HepG2 (cell line): ENCODE data around the gene TMEM127. TPM values are rescaled to one million over a fixed set of nuclear protein-coding genes. Genes with fewer than 3 reads are reported as not detected.

Source experiments
- ATAC-seq: fragments of 200-7000 bp; cut with Tn5 transposase; 3 replicates; pipeline ENCODE4 v1.9.1; 2020; ENCODE audit warnings: mild to moderate bottlenecking, moderate library complexity
- BruUV-seq: library from RNA; stranded (reverse); fragments of 400-500 nt; replicated peaks from 2 replicates; lab custom pipeline; 2021; lab: Mats Ljungman, UMichigan
- CTCF ChIA-PET: fragments of 300-600 bp; formaldehyde crosslinking; extraction: SDS; loops from one replicate; lab custom pipeline; 2021; ENCODE audit warnings: low total read pairs, inconsistent platforms, low intra/inter-chr PET ratio; lab: Yijun Ruan, JAX
- POLR2A ChIA-PET: fragments of 350-600 bp; sonication (Branson Sonifier 250); formaldehyde crosslinking; loops from one replicate; lab custom pipeline; 2020; ENCODE audit warnings: antibody characterized with exemption, inconsistent platforms; lab: Yijun Ruan, JAX
- DNase-seq: peaks from one replicate; pipeline ENCODE4 v3.0.0-alpha.2; 2015; ENCODE audit warnings: low spot score
- FAIRE-seq: peaks from 3 replicates; lab custom pipeline; 2011; peaks lifted over from hg19 to GRCh38; lab: Jason Lieb, UNC
- H2AFZ ChIP-seq: one replicate; pipeline ENCODE4 v1.6.1; 2011; ENCODE audit warnings: low read length, inconsistent platforms
- H3K27ac ChIP-seq: fragments of 300-600 bp; 3 replicates; pipeline ENCODE4 v1.8.0; 2011; ENCODE audit warnings: mixed run types, mild to moderate bottlenecking, mixed read lengths, low read length, inconsistent platforms; ENCODE audit not compliant: insufficient read depth; ENCODE audit errors: extremely low read length
- H3K27me3 ChIP-seq, 2 experiments: fragments of 200-600 bp in 1 of 2; 2 replicates in 1 of 2; 3 replicates in 1 of 2; pipeline versions ENCODE4 v1.6.0 to v1.8.0; 2011; ENCODE audit warnings: low read length in 2 of 2, mild to moderate bottlenecking in 2 of 2, moderate library complexity in 2 of 2, inconsistent platforms in 1 of 2; ENCODE audit not compliant: insufficient read depth in 2 of 2, control insufficient read depth in 1 of 2
- H3K36me3 ChIP-seq, 2 experiments: fragments of 200-600 bp in 1 of 2; replicated peaks in 1 of 2; 2 replicates in 1 of 2; 3 replicates in 1 of 2; pipeline versions ENCODE4 v1.5.1 to v1.8.0; 2011; ENCODE audit warnings: low read length in 2 of 2, inconsistent platforms in 1 of 2; ENCODE audit not compliant: insufficient read depth in 2 of 2, control insufficient read depth in 1 of 2
- H3K4me1 ChIP-seq: 2 replicates; pipeline ENCODE4 v1.5.1; 2012; ENCODE audit warnings: low read length, inconsistent platforms; ENCODE audit not compliant: insufficient read depth
- H3K4me2 ChIP-seq: 2 replicates; pipeline ENCODE4 v1.6.0; 2011; ENCODE audit warnings: low read depth, low read length, inconsistent platforms
- H3K4me3 ChIP-seq, 3 experiments: fragments of 200-600 bp in 1 of 3; sonication (generic), shearing (Covaris generic) in 1 of 3; replicated peaks in 1 of 3; 2 replicates each; pipeline ENCODE4 v1.5.1; 2011 to 2016; ENCODE audit warnings: low read length in 3 of 3, inconsistent platforms in 2 of 3, low read depth in 2 of 3, mild to moderate bottlenecking in 2 of 3, control low read depth in 1 of 3, mixed read lengths in 1 of 3; ENCODE audit not compliant: insufficient read depth in 1 of 3
- H3K79me2 ChIP-seq: one replicate; pipeline ENCODE4 v1.6.1; 2011; ENCODE audit warnings: low read length, inconsistent platforms; ENCODE audit not compliant: insufficient read depth
- H3K9ac ChIP-seq: 2 replicates; pipeline ENCODE4 v1.6.0; 2011; ENCODE audit warnings: mild to moderate bottlenecking, low read depth, low read length, inconsistent platforms; ENCODE audit not compliant: insufficient read depth
- H3K9me3 ChIP-seq: 2 replicates; pipeline ENCODE4 v1.5.1; 2012; ENCODE audit warnings: mild to moderate bottlenecking, low read length
- H4K20me1 ChIP-seq: 2 replicates; pipeline ENCODE4 v1.6.0; 2011; ENCODE audit warnings: inconsistent platforms, mild to moderate bottlenecking, low read length, moderate library complexity; ENCODE audit not compliant: insufficient read depth
- ASH2L ChIP-seq: fragments of 300-600, 200-600 bp; sonication (generic); IDR thresholded peaks from 2 replicates; pipeline ENCODE4 v1.7.0; 2017; ENCODE audit warnings: low read depth, mild to moderate bottlenecking, moderate library complexity, mixed read lengths, low read length; ENCODE audit not compliant: insufficient read length
- CHD4 ChIP-seq: fragments of 200-600 bp; sonication (generic); IDR thresholded peaks from 2 replicates; pipeline ENCODE4 v1.7.0; 2017; ENCODE audit warnings: mild to moderate bottlenecking, low read length, borderline replicate concordance
- JDP2 ChIP-seq: sonication (generic); formaldehyde crosslinking; IDR thresholded peaks from 2 replicates; pipeline ENCODE4 v1.8.1; 2022; ENCODE audit warnings: missing genetic modification reagents, borderline replicate concordance
- NCOA5 ChIP-seq: sonication (generic); formaldehyde crosslinking; IDR thresholded peaks from 2 replicates; pipeline ENCODE4 v1.4.0; 2020; ENCODE audit warnings: missing genetic modification reagents
- NKX3-1 ChIP-seq: sonication (generic); formaldehyde crosslinking; IDR thresholded peaks from 2 replicates; pipeline ENCODE4 v1.5.0; 2020; ENCODE audit warnings: missing genetic modification reagents
- ZBTB3 ChIP-seq: sonication (generic); formaldehyde crosslinking; IDR thresholded peaks from 2 replicates; pipeline ENCODE4 v1.4.0; 2020; ENCODE audit warnings: low read depth, mild to moderate bottlenecking, moderate library complexity, missing genetic modification reagents, borderline replicate concordance
- ZNF12 ChIP-seq: sonication (generic); formaldehyde crosslinking; IDR thresholded peaks from 2 replicates; pipeline ENCODE4 v1.5.0; 2020; ENCODE audit warnings: missing genetic modification reagents
- ZNF225 ChIP-seq: sonication (generic); formaldehyde crosslinking; IDR thresholded peaks from 2 replicates; pipeline ENCODE4 v1.4.0; 2020; ENCODE audit warnings: mild to moderate bottlenecking, missing genetic modification reagents
- ZNF282 ChIP-seq: fragments of 450-650 bp; IDR thresholded peaks from 2 replicates; pipeline ENCODE4 v1.6.1; 2018; ENCODE audit not compliant: partially characterized antibody
- WGBS: methylation state at CpG from one replicate; pipeline ENCODE4 v1.1.6; 2017; ENCODE audit warnings: low lambda C conversion rate; 5-methylcytosine and 5-hydroxymethylcytosine counted together
- in situ Hi-C: cut with HindIII; loops from 2 replicates; pipeline ENCODE4 v1.10.0; 2017; ENCODE audit warnings: low pct_unique_long_range_greater_than_20kb; ENCODE audit not compliant: extremely low pct_ligation_motif_present
- intact Hi-C: fragments of 100-400 bp; cut with micrococcal nuclease; formaldehyde crosslinking; loops from one replicate; pipeline ENCODE4 v1.10.0; 2022; ENCODE audit not compliant: unreplicated experiment
- polyA plus RNA-seq, 8 experiments: library from polyadenylated mRNA; depleted of rRNA in 3 of 8; stranded (reverse) in 7 of 8; unstranded in 1 of 8; fragments of >200 nt; fragmentation: Illumina TruSeq in 4 of 8; extraction: Trizol in 4 of 8; gene quantifications; 2 replicates each; pipeline versions ENCODE4 v1.2.1 to v1.2.3, GENCODE V29; 2011 to 2016; ENCODE audit warnings: low read depth in 4 of 8, missing spikeins in 1 of 8, mixed read lengths in 1 of 8; ENCODE audit not compliant: insufficient read depth in 1 of 8
- total RNA-seq, 5 experiments: library from RNA; depleted of rRNA; stranded (reverse); fragments of >200 nt; fragmentation: Illumina TruSeq; extraction: Trizol; gene quantifications; 2 replicates each; pipeline ENCODE4 v1.2.3, GENCODE V29; 2016; ENCODE audit warnings: low read depth in 1 of 5
- TF ChIP-seq, protein P1 (sequence below): sonication (generic); formaldehyde crosslinking; IDR thresholded peaks from 2 replicates; pipeline ENCODE4 v1.4.0; 2020; ENCODE audit warnings: missing genetic modification reagents, borderline replicate concordance
- TF ChIP-seq, protein P2 (sequence below): IDR thresholded peaks from 2 replicates; pipeline ENCODE4 v1.6.1; 2016

The TMEM127 gene
- total and polyA plus RNA-seq, 2 of the 13 experiments (the other 11 are each of a cell fraction or from before 2014, with no cell fraction given), result 21.5 to 33.9 TPM

DNA sequence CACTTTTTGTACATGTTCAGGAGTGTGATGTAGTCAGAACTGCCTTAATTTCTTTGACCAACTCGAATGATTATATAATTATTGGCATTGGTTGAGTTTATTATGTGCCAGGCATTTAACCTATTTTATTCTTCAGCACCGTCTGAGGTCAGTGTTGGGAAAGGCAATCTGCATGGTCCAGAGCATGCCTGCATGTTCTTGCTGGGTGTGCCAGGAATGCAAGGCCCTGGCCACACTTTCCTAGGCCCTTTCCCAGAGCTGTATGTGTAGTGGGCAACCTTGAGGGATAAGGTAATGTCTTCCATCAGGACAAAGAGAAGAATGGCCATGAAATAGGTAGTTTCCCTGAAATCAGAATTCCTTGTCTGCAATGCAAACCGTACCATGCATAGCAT lies 49.2 kb upstream of the TMEM127 start:
- Histone ChIP-seq H3K27me3 (no peaks in the 10 kb centered on the region; a peak in 1 of 5 replicates), H3K4me1 (peaks cover 40% of the 10 kb centered on the region), H3K9ac (no peak overlapping the region), H3K4me3 (no peak overlapping the region), H3K9me3 (no peaks in the 10 kb centered on the region), H3K4me2 (no peak overlapping the region), H3K27ac (no peak overlapping the region), H3K79me2 (no peaks in the 10 kb centered on the region), H3K36me3 (no peaks in the 10 kb centered on the region), H4K20me1 (no peaks in the 10 kb centered on the region), H2AFZ (no peak overlapping the region)
- TF ChIP-seq ZNF282 (no peak), ZBTB3 (CRISPR knock-in tag) (no peak), ASH2L (no peak), ZNF12 (no peak), JDP2 (CRISPR knock-in tag) (no peak), ZNF225 (CRISPR knock-in tag) (no peak), CHD4 (no peak), NKX3-1 (no peak), NCOA5 (CRISPR knock-in tag) (no peak)
- TF ChIP-seq, protein P1, sequence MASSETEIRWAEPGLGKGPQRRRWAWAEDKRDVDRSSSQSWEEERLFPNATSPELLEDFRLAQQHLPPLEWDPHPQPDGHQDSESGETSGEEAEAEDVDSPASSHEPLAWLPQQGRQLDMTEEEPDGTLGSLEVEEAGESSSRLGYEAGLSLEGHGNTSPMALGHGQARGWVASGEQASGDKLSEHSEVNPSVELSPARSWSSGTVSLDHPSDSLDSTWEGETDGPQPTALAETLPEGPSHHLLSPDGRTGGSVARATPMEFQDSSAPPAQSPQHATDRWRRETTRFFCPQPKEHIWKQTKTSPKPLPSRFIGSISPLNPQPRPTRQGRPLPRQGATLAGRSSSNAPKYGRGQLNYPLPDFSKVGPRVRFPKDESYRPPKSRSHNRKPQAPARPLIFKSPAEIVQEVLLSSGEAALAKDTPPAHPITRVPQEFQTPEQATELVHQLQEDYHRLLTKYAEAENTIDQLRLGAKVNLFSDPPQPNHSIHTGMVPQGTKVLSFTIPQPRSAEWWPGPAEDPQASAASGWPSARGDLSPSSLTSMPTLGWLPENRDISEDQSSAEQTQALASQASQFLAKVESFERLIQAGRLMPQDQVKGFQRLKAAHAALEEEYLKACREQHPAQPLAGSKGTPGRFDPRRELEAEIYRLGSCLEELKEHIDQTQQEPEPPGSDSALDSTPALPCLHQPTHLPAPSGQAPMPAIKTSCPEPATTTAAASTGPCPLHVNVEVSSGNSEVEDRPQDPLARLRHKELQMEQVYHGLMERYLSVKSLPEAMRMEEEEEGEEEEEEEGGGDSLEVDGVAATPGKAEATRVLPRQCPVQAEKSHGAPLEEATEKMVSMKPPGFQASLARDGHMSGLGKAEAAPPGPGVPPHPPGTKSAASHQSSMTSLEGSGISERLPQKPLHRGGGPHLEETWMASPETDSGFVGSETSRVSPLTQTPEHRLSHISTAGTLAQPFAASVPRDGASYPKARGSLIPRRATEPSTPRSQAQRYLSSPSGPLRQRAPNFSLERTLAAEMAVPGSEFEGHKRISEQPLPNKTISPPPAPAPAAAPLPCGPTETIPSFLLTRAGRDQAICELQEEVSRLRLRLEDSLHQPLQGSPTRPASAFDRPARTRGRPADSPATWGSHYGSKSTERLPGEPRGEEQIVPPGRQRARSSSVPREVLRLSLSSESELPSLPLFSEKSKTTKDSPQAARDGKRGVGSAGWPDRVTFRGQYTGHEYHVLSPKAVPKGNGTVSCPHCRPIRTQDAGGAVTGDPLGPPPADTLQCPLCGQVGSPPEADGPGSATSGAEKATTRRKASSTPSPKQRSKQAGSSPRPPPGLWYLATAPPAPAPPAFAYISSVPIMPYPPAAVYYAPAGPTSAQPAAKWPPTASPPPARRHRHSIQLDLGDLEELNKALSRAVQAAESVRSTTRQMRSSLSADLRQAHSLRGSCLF (CRISPR knock-in tag), result no peak
- TF ChIP-seq, protein P2, sequence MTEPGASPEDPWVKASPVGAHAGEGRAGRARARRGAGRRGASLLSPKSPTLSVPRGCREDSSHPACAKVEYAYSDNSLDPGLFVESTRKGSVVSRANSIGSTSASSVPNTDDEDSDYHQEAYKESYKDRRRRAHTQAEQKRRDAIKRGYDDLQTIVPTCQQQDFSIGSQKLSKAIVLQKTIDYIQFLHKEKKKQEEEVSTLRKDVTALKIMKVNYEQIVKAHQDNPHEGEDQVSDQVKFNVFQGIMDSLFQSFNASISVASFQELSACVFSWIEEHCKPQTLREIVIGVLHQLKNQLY (CRISPR knock-in tag), result no peak
- DNase-seq, result no peak
- POLR2A ChIA-PET, result interaction anchor here (1.9 kb wide), 1 partner anchor 10 kb away, joined by 11 read pairs; the partner anchor contains the start of gene SNRNP200
- in situ Hi-C loops, result no loop called here
- FAIRE-seq, result no peak
- ATAC-seq, result no peak
- intact Hi-C loops, result no loop called here
- 23% methylated on average over 3 of the region's 3 CpGs for WGBS
- CTCF ChIA-PET, result no interaction called here
- BruUV-seq, result no TSS peak
